Sigmoid colon (tissue), 4 donors: Measurements from ENCODE around the gene SSTR4.

Experiments used
- EP300 ChIP-seq, 4 donors: sonication (generic); formaldehyde crosslinking; IDR thresholded peaks; one replicate each; pipeline ENCODE4 v1.6.1; 2017; ENCODE audit warnings: antibody characterized with exemption in 4 of 4
- POLR2AphosphoS5 ChIP-seq, 4 donors: sonication (generic); formaldehyde crosslinking; IDR thresholded peaks; one replicate each; pipeline ENCODE4 v1.6.1; 2017; ENCODE audit warnings: antibody characterized with exemption in 4 of 4
- TF ChIP-seq, protein P1 (sequence below), 4 experiments: fragments of 450-650 bp in 3 of 4; fragments of 200-600 bp in 1 of 4; IDR thresholded peaks; one replicate each; pipeline ENCODE4 v1.5.1; 2016 to 2019; ENCODE audit warnings: antibody characterized with exemption in 4 of 4, mild to moderate bottlenecking in 3 of 4, moderate library complexity in 2 of 4

DNA sequence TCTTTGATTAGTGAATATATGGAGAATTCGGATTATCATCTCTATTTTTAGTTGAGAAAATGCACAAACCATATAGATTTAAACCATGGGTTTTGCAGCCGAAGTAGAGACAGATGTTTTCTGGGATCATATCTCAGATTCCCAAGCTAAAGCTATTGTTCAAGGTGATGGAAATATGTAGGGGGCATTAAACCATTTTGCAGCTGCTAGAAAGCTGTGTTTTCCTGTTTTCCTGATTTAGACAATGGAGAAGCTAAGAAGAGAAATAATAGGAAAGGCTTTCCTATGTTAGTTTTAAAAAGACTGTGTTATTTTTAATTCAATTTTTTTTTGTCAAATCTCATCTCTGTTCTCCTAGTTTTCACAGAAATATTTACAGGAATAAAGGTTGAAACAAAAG is 44.8 kb downstream of the SSTR4 start:
- TF ChIP-seq POLR2AphosphoS5 (IDR thresholded peaks at IDR 0.05) (no peak), EP300 (IDR thresholded peaks at IDR 0.05) (no peak)
- TF ChIP-seq, protein P1, sequence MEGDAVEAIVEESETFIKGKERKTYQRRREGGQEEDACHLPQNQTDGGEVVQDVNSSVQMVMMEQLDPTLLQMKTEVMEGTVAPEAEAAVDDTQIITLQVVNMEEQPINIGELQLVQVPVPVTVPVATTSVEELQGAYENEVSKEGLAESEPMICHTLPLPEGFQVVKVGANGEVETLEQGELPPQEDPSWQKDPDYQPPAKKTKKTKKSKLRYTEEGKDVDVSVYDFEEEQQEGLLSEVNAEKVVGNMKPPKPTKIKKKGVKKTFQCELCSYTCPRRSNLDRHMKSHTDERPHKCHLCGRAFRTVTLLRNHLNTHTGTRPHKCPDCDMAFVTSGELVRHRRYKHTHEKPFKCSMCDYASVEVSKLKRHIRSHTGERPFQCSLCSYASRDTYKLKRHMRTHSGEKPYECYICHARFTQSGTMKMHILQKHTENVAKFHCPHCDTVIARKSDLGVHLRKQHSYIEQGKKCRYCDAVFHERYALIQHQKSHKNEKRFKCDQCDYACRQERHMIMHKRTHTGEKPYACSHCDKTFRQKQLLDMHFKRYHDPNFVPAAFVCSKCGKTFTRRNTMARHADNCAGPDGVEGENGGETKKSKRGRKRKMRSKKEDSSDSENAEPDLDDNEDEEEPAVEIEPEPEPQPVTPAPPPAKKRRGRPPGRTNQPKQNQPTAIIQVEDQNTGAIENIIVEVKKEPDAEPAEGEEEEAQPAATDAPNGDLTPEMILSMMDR (IDR thresholded peaks at IDR 0.05): no peak
